Esophagus mucosa (tissue), 1 donor: ENCODE measurements around the gene ZDHHC9. TPM values are rescaled to one million over a fixed set of nuclear protein-coding genes. Genes with fewer than 3 reads are reported as not detected.

Experiments
- ATAC-seq: fragments of 200-7000 bp; cut with Tn5 transposase; one replicate; pipeline ENCODE4 v1.9.1; 2020
- total RNA-seq: library from RNA; stranded (reverse); gene quantifications from one replicate; pipeline ENCODE4 v1.2.4, GENCODE V29; 2023
- donor health status: DM: yes; HTN: yes; CAD: no.

Gene ZDHHC9
- total RNA-seq, 1 donor from 2014 or later = 12.8 TPM

GRCh38 chrX:129761596-129761995 lies 82.1 kb downstream of the ZDHHC9 start:
- ATAC-seq = no peak

- ATAC-seq = no peak
Observed at GRCh38 chrX:129760981-129761380, 82.7 kb downstream of the ZDHHC9 start.

- no peak for ATAC-seq
Observed at GRCh38 chrX:129760155-129760554, 83.5 kb downstream of the ZDHHC9 start.

GRCh38 chrX:129759576-129760061 lies 84.1 kb downstream of the ZDHHC9 start:
- peak; percentile 48 for ATAC-seq

GRCh38 chrX:129755779-129756650 lies 87.7 kb downstream of the ZDHHC9 start:
- ATAC-seq = no peak

GRCh38 chrX:129754056-129755024 lies 89.3 kb downstream of the ZDHHC9 start:
- no peak for ATAC-seq

Other genes with a start within 250 kb of the ZDHHC9 start
- gene APLN, start 188.9 kb downstream of the ZDHHC9 start, total RNA-seq = 0.28 TPM
- gene XPNPEP2, start 104.9 kb downstream of the ZDHHC9 start, total RNA-seq = 0.36 TPM
- gene SASH3, start 63.9 kb downstream of the ZDHHC9 start, total RNA-seq = 1.6 TPM
- gene UTP14A, start 62.3 kb upstream of the ZDHHC9 start, total RNA-seq = 17.7 TPM
- 2.6 TPM for gene BCORL1, start 138.7 kb upstream of the ZDHHC9 start, total RNA-seq